Small intestine (tissue), 7 donors: ENCODE measurements around the gene PCDHGC3. TPM values are rescaled to one million over a fixed set of nuclear protein-coding genes. Genes with fewer than 3 reads are reported as not detected.

Source experiments
- DNase-seq, 2 donors: peaks; one replicate each; pipeline versions ENCODE4 v3.0.0 to v3.0.0-alpha.2; 2013
- FAIRE-seq: peaks from 2 replicates; lab custom pipeline; 2012; peaks lifted over from hg19 to GRCh38; lab: Jason Lieb, UNC
- H3K27ac ChIP-seq, 3 donors: one replicate each; pipeline ENCODE4 v1.5.1; 2013; ENCODE audit warnings: low read length in 2 of 3, mild to moderate bottlenecking in 2 of 3, control low read depth in 1 of 3, inconsistent platforms in 1 of 3, low read depth in 1 of 3, moderate library complexity in 1 of 3
- H3K27me3 ChIP-seq, 3 donors: one replicate each; pipeline ENCODE4 v1.6.1; 2013; ENCODE audit warnings: low read length in 3 of 3, inconsistent platforms in 1 of 3; ENCODE audit not compliant: control insufficient read depth in 3 of 3, insufficient read depth in 3 of 3
- H3K36me3 ChIP-seq, 3 donors: one replicate each; pipeline ENCODE4 v1.6.1; 2013; ENCODE audit warnings: low read length in 3 of 3, inconsistent platforms in 1 of 3, low read depth in 1 of 3, mild to moderate bottlenecking in 1 of 3, moderate library complexity in 1 of 3; ENCODE audit not compliant: control insufficient read depth in 3 of 3, insufficient read depth in 2 of 3
- H3K4me1 ChIP-seq, 3 donors: one replicate each; pipeline ENCODE4 v1.6.1; 2013; ENCODE audit warnings: low read length in 2 of 3, inconsistent platforms in 1 of 3, low read depth in 1 of 3, mild to moderate bottlenecking in 1 of 3, moderate library complexity in 1 of 3; ENCODE audit not compliant: control insufficient read depth in 3 of 3, insufficient read depth in 2 of 3
- H3K4me3 ChIP-seq, 3 donors: one replicate each; pipeline ENCODE4 v1.5.1; 2013; ENCODE audit warnings: low read length in 3 of 3, control low read depth in 1 of 3, inconsistent platforms in 1 of 3, low read depth in 1 of 3, mild to moderate bottlenecking in 1 of 3, moderate library complexity in 1 of 3
- H3K9me3 ChIP-seq, 2 donors: one replicate each; pipeline ENCODE4 v1.6.1; 2013; ENCODE audit warnings: low read depth in 1 of 2, low read length in 1 of 2; ENCODE audit not compliant: control insufficient read depth in 2 of 2, insufficient read depth in 1 of 2
- WGBS, 3 donors: extraction: QIAGEN DNeasy Blood & Tissue Kit; methylation state at CpG; one replicate each; pipeline ENCODE4 v1.1.7; 2013; 5-methylcytosine and 5-hydroxymethylcytosine counted together
- polyA plus RNA-seq, 4 donors: library from polyadenylated mRNA; stranded (reverse) in 3 of 4; unstranded in 1 of 4; fragments of 200-250 nt in 3 of 4; fragments of 120-200 nt in 1 of 4; gene quantifications; one replicate each; pipeline versions ENCODE4 v1.2.1 to v1.2.3, GENCODE V29; 2013
- donor health status: healthy with polysubstance abuse.
- donor health status: control.
- donor health status: control.
- donor health status: Bipolar disorder and iron deficiency.
- donor health status: healthy.

PCDHGC3 gene
- polyA plus RNA-seq, 4 donors: 2.5 to 33.3 (median 8.9) TPM

DNA sequence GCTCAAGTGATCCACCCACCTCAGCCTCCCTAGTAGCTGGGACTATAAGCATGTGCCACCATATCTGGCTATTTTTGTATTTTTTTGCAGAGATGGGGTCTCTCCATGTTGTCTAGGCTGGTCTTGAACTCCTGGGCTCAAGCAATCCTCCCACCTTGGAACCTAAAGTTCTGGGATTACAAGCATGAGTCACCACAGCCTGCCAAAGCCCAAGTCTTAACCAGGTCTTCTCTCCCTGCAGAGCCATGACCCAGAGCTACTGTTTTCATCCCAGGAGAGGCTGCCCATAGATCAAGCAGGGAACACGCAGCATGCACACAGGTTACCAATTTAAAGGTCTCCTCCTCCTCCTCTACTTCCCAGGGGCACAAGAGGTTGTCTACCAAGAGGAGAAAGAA, 42.9 kb downstream of the PCDHGC3 start:
- H3K36me3 ChIP-seq: peaks cover 7 to 49% (median 29%) of the 10 kb centered on the region in 3 donors
- H3K4me3 ChIP-seq: no peak overlapping the region
- DNase-seq: no peak
- FAIRE-seq: no peak
- H3K27ac ChIP-seq: no peak overlapping the region
- 93 to 100% (median 100%) methylated on average over 1 of the region's 1 CpG for WGBS, 3 donors
- H3K9me3 ChIP-seq: no peaks in the 10 kb centered on the region
- peaks cover 0 to 15% (median 2%) of the 10 kb centered on the region in 3 donors for H3K4me1 ChIP-seq
- H3K27me3 ChIP-seq: peaks cover 0 to under 1% (median 0%) of the 10 kb centered on the region in 3 donors

DNA sequence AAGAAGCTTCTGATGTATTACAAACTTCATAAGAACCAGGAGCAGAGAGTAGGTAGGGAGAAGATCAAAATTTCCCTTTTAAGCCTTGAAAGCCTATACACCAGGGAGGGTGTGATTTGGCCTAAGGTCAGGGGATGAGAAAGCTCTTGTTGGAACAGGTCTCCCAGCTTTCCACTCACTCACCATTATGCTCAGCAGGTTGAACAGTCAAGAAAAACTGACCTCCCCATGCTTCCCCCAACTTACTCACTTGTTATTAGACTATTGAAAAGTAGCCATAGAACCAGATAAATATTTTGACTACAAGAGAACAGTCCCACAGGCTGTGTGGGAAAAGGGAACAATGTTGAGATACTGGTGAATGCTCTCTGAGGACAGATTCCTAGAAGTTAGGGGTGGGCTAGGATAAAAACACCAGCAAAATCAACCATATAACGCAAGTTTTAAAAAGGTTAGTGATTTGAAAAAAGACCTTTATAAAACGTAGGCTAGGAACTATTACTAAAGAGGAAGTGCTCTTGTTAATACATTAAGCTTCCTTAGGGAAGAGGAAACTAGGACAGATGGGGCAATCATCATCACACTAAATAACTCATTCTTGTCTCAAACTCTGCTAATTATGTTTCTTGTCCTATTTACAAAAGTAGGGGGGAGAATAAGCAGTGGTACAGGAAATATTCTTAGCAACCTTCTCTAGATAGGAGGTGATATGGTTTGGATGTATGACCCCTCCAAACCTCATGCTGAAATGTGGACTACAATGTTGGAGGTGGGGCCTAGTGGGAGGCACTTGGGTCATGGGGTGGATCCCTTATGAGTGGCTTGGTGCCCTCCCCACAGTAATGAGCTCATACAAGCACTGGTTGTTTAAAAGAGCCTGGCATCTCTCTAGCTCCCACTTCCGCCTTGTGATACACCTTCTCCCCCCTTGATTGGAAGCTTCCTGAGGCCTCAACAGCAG, 44.1 kb downstream of the PCDHGC3 start:
- Histone ChIP-seq H3K27me3 (no peaks in the 10 kb centered on the region), H3K4me1 (peaks cover under 1 to 14% (median 2%) of the 10 kb centered on the region in 3 donors), H3K4me3 (no peak overlapping the region), H3K27ac (peak overlapping the region in 1 of 3 donors; percentile 29), H3K36me3 (peaks cover 7 to 52% (median 37%) of the 10 kb centered on the region in 3 donors), H3K9me3 (no peaks in the 10 kb centered on the region)
- 76 to 97% (median 84%) methylated on average over 3 of the region's 3 CpGs for WGBS, 3 donors
- no peak for FAIRE-seq
- DNase-seq: no peak

DNA sequence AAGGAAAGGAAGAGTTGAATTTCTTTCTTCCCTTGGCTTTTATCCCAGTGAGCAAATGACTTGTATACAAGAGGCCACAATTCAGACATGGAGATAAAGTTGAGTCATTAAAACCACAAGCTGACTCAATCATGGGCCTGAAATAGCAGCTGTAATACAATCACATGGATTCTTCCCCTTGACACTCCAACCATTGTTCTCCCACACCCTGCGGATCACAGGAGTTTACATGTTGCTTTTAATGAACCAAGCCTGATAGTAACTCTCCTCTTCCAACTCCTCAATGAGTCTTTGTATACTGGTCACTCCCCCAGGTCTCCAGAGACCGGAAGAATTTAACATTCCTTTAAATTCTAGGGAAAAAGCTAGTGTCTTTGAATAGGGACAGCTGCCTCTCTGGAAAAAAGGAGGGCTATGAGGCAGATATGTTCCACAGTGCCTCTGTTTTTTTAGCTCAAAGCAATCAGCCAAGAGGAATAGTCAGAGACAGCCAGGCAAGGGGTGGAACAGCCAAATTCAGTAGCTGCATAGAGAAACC, 45.5 kb downstream of the PCDHGC3 start:
- Histone ChIP-seq H3K27me3 (no peaks in the 10 kb centered on the region), H3K4me3 (no peak overlapping the region), H3K36me3 (peaks cover 7 to 48% (median 42%) of the 10 kb centered on the region in 3 donors), H3K9me3 (no peaks in the 10 kb centered on the region), H3K27ac (peak overlapping the region in 2 of 3 donors; percentile 55 to 83), H3K4me1 (peaks cover 2 to 25% (median 4%) of the 10 kb centered on the region in 3 donors)
- FAIRE-seq: peak; percentile 15
- WGBS, 3 donors: 35 to 37% (median 35%) methylated on average over 2 of the region's 2 CpGs
- peak; percentile 41 to 59 for DNase-seq

DNA sequence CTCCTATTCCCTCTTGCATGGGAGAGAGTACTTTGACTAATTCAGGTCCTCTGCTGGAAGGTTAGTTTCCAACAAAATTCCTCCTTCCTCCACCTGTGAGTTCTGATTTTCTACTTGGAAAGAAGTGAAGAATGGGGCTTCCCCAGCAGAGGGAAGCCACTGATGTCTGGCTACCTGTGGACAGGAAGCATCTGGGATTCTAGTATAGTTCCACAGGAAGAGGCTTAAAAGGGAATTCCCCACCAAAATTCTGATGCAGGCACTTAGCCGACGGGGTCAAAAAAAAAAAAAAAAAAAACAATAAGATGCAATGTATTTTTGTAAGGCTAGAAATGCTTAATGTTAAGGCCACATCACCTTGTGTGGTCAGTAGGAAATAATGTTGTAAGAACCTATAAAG, 46.5 kb downstream of the PCDHGC3 start:
- Histone ChIP-seq H3K9me3 (no peaks in the 10 kb centered on the region), H3K4me3 (no peak overlapping the region), H3K4me1 (peaks cover 2 to 25% (median 4%) of the 10 kb centered on the region in 3 donors), H3K27ac (no peak overlapping the region), H3K27me3 (no peaks in the 10 kb centered on the region), H3K36me3 (peaks cover 10 to 48% (median 37%) of the 10 kb centered on the region in 3 donors)
- DNase-seq: no peak
- FAIRE-seq: no peak
- 52 to 72% (median 69%) methylated on average over 2 of the region's 2 CpGs for WGBS, 3 donors

DNA sequence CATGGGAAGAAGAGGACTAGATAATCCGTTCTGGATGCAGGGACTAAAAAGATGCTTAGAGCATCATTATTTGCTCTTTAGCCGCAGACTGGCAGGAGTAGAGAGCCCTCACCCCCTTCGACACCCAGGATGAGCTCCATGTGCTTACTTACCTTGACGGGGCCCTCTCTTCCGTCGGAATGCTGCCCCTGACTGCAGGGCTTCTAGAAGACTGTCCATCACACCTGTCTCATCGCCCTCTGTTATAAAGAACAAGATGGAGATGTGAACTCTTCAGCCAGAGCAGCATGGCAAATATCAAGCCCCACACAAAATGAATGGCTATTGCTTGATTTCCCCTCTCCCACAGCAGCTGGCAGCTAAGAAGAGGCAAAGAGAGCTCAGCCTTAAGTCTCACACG, 48.2 kb downstream of the PCDHGC3 start:
- H3K4me1 ChIP-seq: peaks cover 2 to 25% (median 4%) of the 10 kb centered on the region in 3 donors
- peaks cover 13 to 44% (median 42%) of the 10 kb centered on the region in 3 donors for H3K36me3 ChIP-seq
- 91 to 98% (median 97%) methylated on average over 8 of the region's 8 CpGs for WGBS, 3 donors
- no peaks in the 10 kb centered on the region for H3K27me3 ChIP-seq
- no peaks in the 10 kb centered on the region for H3K9me3 ChIP-seq
- DNase-seq: no peak
- H3K4me3 ChIP-seq: no peak overlapping the region
- peak overlapping the region in 1 of 3 donors; percentile 77 for H3K27ac ChIP-seq
- no peak for FAIRE-seq

DNA sequence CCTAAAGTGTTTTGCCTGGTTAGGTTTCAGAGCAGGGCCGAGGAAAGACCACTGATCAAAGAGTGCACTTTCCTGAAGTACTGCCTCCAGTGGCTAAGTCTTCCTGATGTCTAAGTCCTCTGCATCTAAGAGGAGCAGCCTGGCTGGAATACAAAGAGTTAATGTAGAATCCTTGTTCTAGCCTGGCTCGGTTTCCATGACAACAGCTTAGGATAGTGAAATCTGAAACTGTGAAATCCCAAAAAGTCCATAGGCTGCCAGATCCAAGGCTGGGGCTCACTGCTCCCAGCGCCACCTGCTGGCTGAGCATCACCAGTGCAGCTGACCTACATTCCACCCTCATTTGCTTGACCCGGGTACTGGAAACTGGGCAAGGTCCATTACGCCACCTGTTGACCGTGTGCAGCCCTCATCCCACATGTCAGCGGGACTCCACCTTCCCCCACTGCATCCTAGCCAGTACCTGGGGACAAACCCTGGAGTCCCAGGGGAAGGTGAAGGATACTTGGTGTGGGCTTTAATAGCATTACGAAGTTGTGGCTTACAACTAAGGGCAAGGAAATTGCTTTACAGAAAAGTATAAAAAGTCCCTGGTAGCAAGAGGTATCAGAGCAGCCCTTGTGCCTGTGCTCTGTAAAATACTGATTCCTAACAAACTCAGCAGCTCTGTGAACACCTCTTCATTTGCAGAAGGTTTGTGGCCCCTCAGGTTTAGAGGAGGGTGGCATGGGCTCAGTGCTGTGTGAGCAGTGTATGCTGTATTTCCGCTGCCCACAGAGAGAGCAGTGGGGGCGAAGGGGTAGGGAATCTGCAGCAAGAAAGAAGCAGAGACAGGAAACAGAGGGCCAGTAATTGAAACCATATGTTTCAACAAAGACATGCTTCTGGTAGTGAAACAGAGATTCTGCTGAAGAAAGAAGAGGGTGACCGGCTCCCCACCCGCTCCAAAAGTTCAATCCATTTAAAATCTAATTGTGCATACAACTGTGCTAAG, 49.1 kb downstream of the PCDHGC3 start:
- H3K9me3 ChIP-seq: no peaks in the 10 kb centered on the region
- peak overlapping the region; percentile 8 to 77 (median 50) for H3K27ac ChIP-seq
- FAIRE-seq: no peak
- peaks cover 13 to 52% (median 39%) of the 10 kb centered on the region in 3 donors for H3K36me3 ChIP-seq
- DNase-seq: peak; percentile 78 to 87
- H3K27me3 ChIP-seq: no peaks in the 10 kb centered on the region
- 33 to 47% (median 43%) methylated on average over 12 of the region's 12 CpGs for WGBS, 3 donors
- no peak overlapping the region for H3K4me3 ChIP-seq
- peaks cover 2 to 25% (median 4%) of the 10 kb centered on the region in 3 donors for H3K4me1 ChIP-seq

DNA sequence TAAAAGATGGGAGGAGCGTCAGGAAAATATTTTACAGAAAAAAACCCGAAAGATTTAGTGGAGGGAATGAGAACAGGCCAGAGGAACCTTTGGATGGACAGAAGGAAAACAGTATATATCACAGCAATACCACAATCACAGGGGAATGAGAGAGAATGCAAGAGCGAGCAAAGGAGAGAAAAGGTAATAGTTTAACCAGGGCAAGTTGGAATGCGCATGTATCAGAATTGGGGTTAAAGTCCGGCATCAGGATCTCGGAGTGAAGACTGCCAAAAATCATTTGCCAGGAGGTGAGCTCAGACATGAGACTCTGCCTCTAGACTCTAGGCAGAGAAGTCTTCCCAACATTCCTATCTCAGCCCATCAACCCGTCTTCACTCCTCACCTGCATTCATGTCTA, 49.9 kb downstream of the PCDHGC3 start:
- Histone ChIP-seq H3K4me1 (peaks cover 2 to 25% (median 4%) of the 10 kb centered on the region in 3 donors), H3K27me3 (no peaks in the 10 kb centered on the region), H3K4me3 (no peak overlapping the region), H3K27ac (peak overlapping the region in 2 of 3 donors; percentile 56 to 77), H3K9me3 (no peaks in the 10 kb centered on the region), H3K36me3 (peaks cover 13 to 49% (median 39%) of the 10 kb centered on the region in 3 donors)
- WGBS, 3 donors: 29 to 64% (median 49%) methylated on average over 7 of the region's 7 CpGs
- DNase-seq (peak; percentile 60 to 78), FAIRE-seq (no peak)
